K562 (cell line): ENCODE data around the gene FOXD2. TPM values are rescaled to one million over a fixed set of nuclear protein-coding genes. Genes with fewer than 3 reads are reported as not detected.

Experiments
- ATAC-seq: fragments of 200-7000 bp; cut with Tn5 transposase; 3 replicates; pipeline ENCODE4 v1.9.1; 2020; ENCODE audit warnings: moderate library complexity
- BruUV-seq: library from RNA; stranded (reverse); fragments of 400-500 nt; replicated peaks from 2 replicates; lab custom pipeline; 2021; lab: Mats Ljungman, UMichigan
- CTCF ChIA-PET: fragments of 300-600 bp; formaldehyde crosslinking; extraction: SDS; loops from one replicate; lab custom pipeline; 2021; ENCODE audit warnings: low intra/inter-chr PET ratio; lab: Yijun Ruan, JAX
- POLR2A ChIA-PET: fragments of 300-600, 350-650 bp; sonication (Branson Sonifier 250); formaldehyde crosslinking; extraction: SDS; loops from one replicate; lab custom pipeline; 2021; ENCODE audit warnings: antibody characterized with exemption, inconsistent platforms; lab: Yijun Ruan, JAX
- DNase-seq, 4 experiments: peaks; one replicate each; pipeline versions ENCODE4 v3.0.0 to v3.0.0-alpha.2; 2011 to 2018; ENCODE audit warnings: low spot score in 3 of 4, mixed read lengths in 3 of 4; ENCODE audit errors: extremely low read depth in 1 of 4
- FAIRE-seq: peaks from 2 replicates; lab custom pipeline; 2011; peaks lifted over from hg19 to GRCh38; lab: Jason Lieb, UNC
- H2AFZ ChIP-seq: 2 replicates; pipeline ENCODE4 v1.6.0; 2011; ENCODE audit warnings: low read depth, low read length, control low read depth, inconsistent platforms
- H3K27ac ChIP-seq: fragments of 200-600 bp; 3 replicates; pipeline ENCODE4 v1.8.0; 2011; ENCODE audit warnings: low read depth, mild to moderate bottlenecking, control low read depth, inconsistent platforms, low read length, moderate library complexity, mixed read lengths; ENCODE audit errors: extremely low read depth
- H3K27me3 ChIP-seq, 2 experiments: fragments of 300-600 bp in 1 of 2; 2 replicates in 1 of 2; 3 replicates in 1 of 2; pipeline versions ENCODE4 v1.6.0 to v1.8.0; 2011; ENCODE audit warnings: inconsistent platforms in 2 of 2, low read length in 2 of 2, mild to moderate bottlenecking in 1 of 2, mixed read lengths in 1 of 2, moderate library complexity in 1 of 2; ENCODE audit not compliant: control insufficient read depth in 2 of 2, insufficient read depth in 2 of 2
- H3K36me3 ChIP-seq: fragments of 300-600 bp; 3 replicates; pipeline ENCODE4 v1.8.0; 2011; ENCODE audit warnings: mild to moderate bottlenecking, low read length, inconsistent platforms; ENCODE audit not compliant: control insufficient read depth, insufficient read depth
- H3K4me1 ChIP-seq, 2 experiments: fragments of 200-600 bp in 1 of 2; replicated peaks in 1 of 2; 2 replicates in 1 of 2; 3 replicates in 1 of 2; pipeline versions ENCODE4 v1.5.1 to v1.8.0; 2011; ENCODE audit warnings: inconsistent platforms in 2 of 2, low read length in 2 of 2, mild to moderate bottlenecking in 1 of 2, mixed read lengths in 1 of 2, moderate library complexity in 1 of 2; ENCODE audit not compliant: control insufficient read depth in 2 of 2, insufficient read depth in 2 of 2
- H3K4me2 ChIP-seq: 2 replicates; pipeline ENCODE4 v1.6.1; 2011; ENCODE audit warnings: low read length, control low read depth, inconsistent platforms, mixed read lengths; ENCODE audit not compliant: insufficient read depth
- H3K4me3 ChIP-seq: fragments of 200-600 bp; sonication (generic), shearing (Covaris generic); 2 replicates; pipeline ENCODE4 v1.5.1; 2016; ENCODE audit warnings: control low read depth, inconsistent platforms
- H3K79me2 ChIP-seq: fragments of 200-600 bp; 3 replicates; pipeline ENCODE4 v1.8.0; 2011; ENCODE audit warnings: low read length, inconsistent platforms; ENCODE audit not compliant: control insufficient read depth, insufficient read depth
- H3K9ac ChIP-seq, 2 experiments: 2 replicates each; pipeline versions ENCODE4 v1.6.0 to v1.6.1; 2011; ENCODE audit warnings: low read depth in 2 of 2, low read length in 2 of 2, control low read depth in 1 of 2, inconsistent platforms in 1 of 2, mild to moderate bottlenecking in 1 of 2, mixed read lengths in 1 of 2; ENCODE audit not compliant: insufficient read depth in 1 of 2
- H3K9me1 ChIP-seq: one replicate; pipeline ENCODE4 v1.6.0; 2011; ENCODE audit warnings: inconsistent platforms, mild to moderate bottlenecking, low read length, moderate library complexity; ENCODE audit not compliant: control insufficient read depth, insufficient read depth
- H3K9me3 ChIP-seq: replicated peaks from 2 replicates; pipeline ENCODE4 v1.5.1; 2011; ENCODE audit warnings: low read depth, low read length, inconsistent platforms; ENCODE audit not compliant: control insufficient read depth, insufficient read depth
- H4K20me1 ChIP-seq: replicated peaks from 2 replicates; pipeline ENCODE4 v1.6.1; 2011; ENCODE audit warnings: low read length, inconsistent platforms, mixed read lengths; ENCODE audit not compliant: control insufficient read depth, insufficient read depth
- TAF9B ChIP-seq: fragments of 450-650 bp; IDR thresholded peaks from 2 replicates; pipeline ENCODE4 v1.6.1; 2018; ENCODE audit warnings: mild to moderate bottlenecking; ENCODE audit not compliant: partially characterized antibody
- ZNF311 ChIP-seq: fragments of 250-450 bp; sonication (Bioruptor Pico); IDR thresholded peaks from 2 replicates; pipeline ENCODE4 v1.4.0; 2020; ENCODE audit warnings: mild to moderate bottlenecking, moderate library complexity
- WGBS: fragments of 100-300 bp; shearing (Covaris generic); methylation state at CpG from one replicate; pipeline ENCODE4 v1.1.6; 2016; ENCODE audit warnings: low coverage, mixed read lengths; ENCODE audit not compliant: insufficient coverage; ENCODE audit errors: missing lambda C conversion rate; 5-methylcytosine and 5-hydroxymethylcytosine counted together
- in situ Hi-C: fragments of 300-500 bp; cut with MboI; formaldehyde crosslinking; loops from 4 replicates; pipeline ENCODE4 v1.15.0; 2018; ENCODE audit warnings: inconsistent platforms, mixed read lengths
- intact Hi-C: fragments of 100-400 bp; cut with micrococcal nuclease; formaldehyde crosslinking; loops from 2 replicates; pipeline ENCODE4 v1.14.2; 2022
- polyA plus RNA-seq, 8 experiments: library from polyadenylated mRNA; depleted of rRNA in 4 of 8; stranded (reverse) in 5 of 8; unstranded in 3 of 8; fragments of >200 nt; fragmentation: Nextera tagmentation in 2 of 8; fragmentation: Illumina TruSeq in 1 of 8; extraction: Ambion mirVana in 2 of 8; extraction: Trizol in 1 of 8; gene quantifications; 2 replicates each; pipeline versions ENCODE4 v1.2.1 to v1.2.3, GENCODE V29; 2011 to 2014; ENCODE audit warnings: inconsistent platforms in 1 of 8, missing spikeins in 1 of 8
- total RNA-seq, 7 experiments: library from RNA; depleted of rRNA in 6 of 7; stranded (reverse); fragments of >200 nt in 6 of 7; fragmentation: Illumina TruSeq in 2 of 7; extraction: Trizol in 2 of 7; gene quantifications; 2 replicates each; pipeline versions ENCODE4 v1.2.1 to v1.2.3, GENCODE V29; 2011 to 2021; ENCODE audit warnings: low replicate concordance in 1 of 7
- TF ChIP-seq, protein P1 (sequence below): sonication (generic); formaldehyde crosslinking; IDR thresholded peaks from 2 replicates; pipeline ENCODE4 v1.8.1; 2023; ENCODE audit warnings: mild to moderate bottlenecking, missing genetic modification reagents
- TF ChIP-seq, protein P2 (sequence below), 3 experiments: fragments of 200-800 bp in 1 of 3; fragments of 250-450 bp in 1 of 3; fragments of 450-650 bp in 1 of 3; sonication (Bioruptor Pico) in 1 of 3; sonication (Bioruptor generic) in 1 of 3; formaldehyde crosslinking in 1 of 3; IDR thresholded peaks; 2 replicates each; pipeline versions ENCODE4 v1.6.1 to v1.8.0; 2016 to 2022; ENCODE audit warnings: mild to moderate bottlenecking in 2 of 3, missing genetic modification characterization in 2 of 3, missing compliant biosample characterization in 1 of 3, moderate library complexity in 1 of 3

The FOXD2 gene
- total and polyA plus RNA-seq, 9 of the 15 experiments (the other 6 are each of a cell fraction or from before 2014, with no cell fraction given) = 0.06 to 1.2 (median 0.22) TPM

- FAIRE-seq (no peak), ATAC-seq (no peak), DNase-seq (no peak)
- Histone ChIP-seq H3K4me3 (no peak overlapping the region), H3K79me2 (no peaks in the 10 kb centered on the region), H3K4me1 (peaks cover 0 to 4% of the 10 kb centered on the region in 2 experiments; a peak in 1 of 5 replicates), H3K9me1 (no peaks in the 10 kb centered on the region), H3K9ac (no peak overlapping the region), H3K4me2 (no peak overlapping the region), H3K36me3 (no peaks in the 10 kb centered on the region), H2AFZ (no peak overlapping the region), H4K20me1 (0 out of 2 replicates have a peak, but pooled peaks cover 4% of the 10 kb centered on the region), H3K27me3 (peaks cover 48 to 81% of the 10 kb centered on the region in 2 experiments), H3K27ac (no peak overlapping the region), H3K9me3 (no peaks in the 10 kb centered on the region)
- in situ Hi-C loops = no loop called here
- intact Hi-C loops = no loop called here
- POLR2A ChIA-PET = interaction anchor here (1.1 kb wide), 1 partner anchor 103 kb away, joined by 3 read pairs; the partner anchor contains the start of gene STIL
- TF ChIP-seq ZNF311 (CRISPR knock-in tag) (no peak), TAF9B (no peak)
- TF ChIP-seq, protein P1, sequence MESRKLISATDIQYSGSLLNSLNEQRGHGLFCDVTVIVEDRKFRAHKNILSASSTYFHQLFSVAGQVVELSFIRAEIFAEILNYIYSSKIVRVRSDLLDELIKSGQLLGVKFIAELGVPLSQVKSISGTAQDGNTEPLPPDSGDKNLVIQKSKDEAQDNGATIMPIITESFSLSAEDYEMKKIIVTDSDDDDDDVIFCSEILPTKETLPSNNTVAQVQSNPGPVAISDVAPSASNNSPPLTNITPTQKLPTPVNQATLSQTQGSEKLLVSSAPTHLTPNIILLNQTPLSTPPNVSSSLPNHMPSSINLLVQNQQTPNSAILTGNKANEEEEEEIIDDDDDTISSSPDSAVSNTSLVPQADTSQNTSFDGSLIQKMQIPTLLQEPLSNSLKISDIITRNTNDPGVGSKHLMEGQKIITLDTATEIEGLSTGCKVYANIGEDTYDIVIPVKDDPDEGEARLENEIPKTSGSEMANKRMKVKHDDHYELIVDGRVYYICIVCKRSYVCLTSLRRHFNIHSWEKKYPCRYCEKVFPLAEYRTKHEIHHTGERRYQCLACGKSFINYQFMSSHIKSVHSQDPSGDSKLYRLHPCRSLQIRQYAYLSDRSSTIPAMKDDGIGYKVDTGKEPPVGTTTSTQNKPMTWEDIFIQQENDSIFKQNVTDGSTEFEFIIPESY (CRISPR knock-in tag) = peak; percentile 86
- TF ChIP-seq, protein P2, sequence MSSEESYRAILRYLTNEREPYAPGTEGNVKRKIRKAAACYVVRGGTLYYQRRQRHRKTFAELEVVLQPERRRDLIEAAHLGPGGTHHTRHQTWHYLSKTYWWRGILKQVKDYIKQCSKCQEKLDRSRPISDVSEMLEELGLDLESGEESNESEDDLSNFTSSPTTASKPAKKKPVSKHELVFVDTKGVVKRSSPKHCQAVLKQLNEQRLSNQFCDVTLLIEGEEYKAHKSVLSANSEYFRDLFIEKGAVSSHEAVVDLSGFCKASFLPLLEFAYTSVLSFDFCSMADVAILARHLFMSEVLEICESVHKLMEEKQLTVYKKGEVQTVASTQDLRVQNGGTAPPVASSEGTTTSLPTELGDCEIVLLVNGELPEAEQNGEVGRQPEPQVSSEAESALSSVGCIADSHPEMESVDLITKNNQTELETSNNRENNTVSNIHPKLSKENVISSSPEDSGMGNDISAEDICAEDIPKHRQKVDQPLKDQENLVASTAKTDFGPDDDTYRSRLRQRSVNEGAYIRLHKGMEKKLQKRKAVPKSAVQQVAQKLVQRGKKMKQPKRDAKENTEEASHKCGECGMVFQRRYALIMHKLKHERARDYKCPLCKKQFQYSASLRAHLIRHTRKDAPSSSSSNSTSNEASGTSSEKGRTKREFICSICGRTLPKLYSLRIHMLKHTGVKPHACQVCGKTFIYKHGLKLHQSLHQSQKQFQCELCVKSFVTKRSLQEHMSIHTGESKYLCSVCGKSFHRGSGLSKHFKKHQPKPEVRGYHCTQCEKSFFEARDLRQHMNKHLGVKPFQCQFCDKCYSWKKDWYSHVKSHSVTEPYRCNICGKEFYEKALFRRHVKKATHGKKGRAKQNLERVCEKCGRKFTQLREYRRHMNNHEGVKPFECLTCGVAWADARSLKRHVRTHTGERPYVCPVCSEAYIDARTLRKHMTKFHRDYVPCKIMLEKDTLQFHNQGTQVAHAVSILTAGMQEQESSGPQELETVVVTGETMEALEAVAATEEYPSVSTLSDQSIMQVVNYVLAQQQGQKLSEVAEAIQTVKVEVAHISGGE (CRISPR knock-in tag; IDR thresholded peaks at IDR 0.05) = no peak
- CTCF ChIA-PET = no interaction called here
- 68% methylated on average over 56 of the region's 134 CpGs for WGBS
- BruUV-seq = no TSS peak
Measured at GRCh38 chr1:47416319-47417169, 21.3 kb upstream of the FOXD2 start.
